Measurements from ENCODE around the gene CCT4. TPM values are rescaled to one million over a fixed set of nuclear protein-coding genes. Genes with fewer than 3 reads are reported as not detected.
A peak's percentile ranks its signal among the peaks of the same experiment; 100 is the strongest.
"Not testable (repeated sequence)": the region's sequence is repeated elsewhere in the genome, so short reads cannot be mapped to it uniquely, and the experiment has no call there.

CCT4 gene
- total RNA-seq, 2 experiments from 2014 or later = 388 to 390 TPM

DNA sequence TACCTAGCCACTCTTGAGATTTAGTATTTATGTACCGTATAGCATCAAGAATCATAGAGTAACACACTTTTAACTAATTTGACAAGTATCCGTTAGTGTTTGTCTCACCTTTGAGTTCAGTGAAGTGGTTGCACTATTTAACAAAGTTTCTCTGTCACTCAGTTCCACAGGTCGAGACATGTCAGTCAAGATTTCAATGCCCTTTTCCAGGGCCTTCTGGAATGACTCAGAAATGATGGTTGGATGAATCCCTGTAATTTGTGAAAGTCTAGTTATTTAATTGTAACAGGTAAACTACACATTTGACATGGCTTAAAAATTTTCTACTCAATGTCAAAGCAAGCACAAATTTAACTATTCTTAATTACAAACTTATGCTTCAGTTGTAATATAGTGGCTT is 9.7 kb downstream of the CCT4 start:
- peaks cover 59% of the 10 kb centered on the region for H3K36me3 Mint-ChIP-seq (ENCODE audit: low read depth)

DNA sequence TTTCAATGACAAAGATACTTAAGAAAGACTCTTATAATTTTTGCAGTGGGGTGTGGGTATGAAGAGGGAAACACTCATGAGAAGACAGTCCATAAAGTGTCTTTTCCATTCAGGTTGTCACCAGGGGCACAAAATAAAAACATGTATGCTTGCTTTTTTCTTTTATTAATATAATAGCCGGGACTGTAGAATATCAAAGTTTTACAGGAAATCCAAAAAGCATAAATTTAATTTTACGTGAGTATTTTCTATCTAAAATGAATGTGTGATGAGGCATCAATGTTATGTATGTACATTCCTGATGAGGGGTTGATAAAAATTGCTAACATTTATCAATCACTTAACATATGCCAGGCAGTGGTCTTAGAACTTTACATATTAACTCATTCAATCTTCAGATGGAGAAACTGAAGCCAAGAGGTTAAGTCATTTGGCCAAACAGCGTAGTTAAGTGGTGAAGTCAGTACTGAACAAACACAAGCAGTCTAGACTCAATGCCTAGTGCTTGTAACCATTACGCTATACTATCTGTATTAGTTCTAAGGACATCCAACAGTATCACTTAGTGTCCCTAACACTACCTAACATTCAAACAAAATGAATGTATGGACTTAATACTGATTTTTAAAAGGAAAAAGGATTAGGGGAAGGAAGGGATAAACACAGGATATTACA is 10.7 kb downstream of the CCT4 start:
- Mint-ChIP-seq H3K9me3 (no peaks in the 10 kb centered on the region), H3K27me3 (no peaks in the 10 kb centered on the region), H3K4me3 (no peak overlapping the region), H3K4me1 (ENCODE audit: low read depth) (peaks cover 7% of the 10 kb centered on the region), H3K36me3 (ENCODE audit: low read depth) (peaks cover 56% of the 10 kb centered on the region), H3K27ac (peak overlapping the region; percentile 52)
- CTCF ChIA-PET = no interaction called here
- intact Hi-C loops (cut with micrococcal nuclease) = no loop called here
- POLR2A ChIA-PET = interaction anchor here (0.8 to 1.2 kb wide), 2 partner anchors 9 to 11 kb away, joined by 3 to 4 read pairs; no protein-coding TSS in a partner anchor
- ATAC-seq (no peak), DNase-seq (no peak)
- TF ChIP-seq, protein P1, sequence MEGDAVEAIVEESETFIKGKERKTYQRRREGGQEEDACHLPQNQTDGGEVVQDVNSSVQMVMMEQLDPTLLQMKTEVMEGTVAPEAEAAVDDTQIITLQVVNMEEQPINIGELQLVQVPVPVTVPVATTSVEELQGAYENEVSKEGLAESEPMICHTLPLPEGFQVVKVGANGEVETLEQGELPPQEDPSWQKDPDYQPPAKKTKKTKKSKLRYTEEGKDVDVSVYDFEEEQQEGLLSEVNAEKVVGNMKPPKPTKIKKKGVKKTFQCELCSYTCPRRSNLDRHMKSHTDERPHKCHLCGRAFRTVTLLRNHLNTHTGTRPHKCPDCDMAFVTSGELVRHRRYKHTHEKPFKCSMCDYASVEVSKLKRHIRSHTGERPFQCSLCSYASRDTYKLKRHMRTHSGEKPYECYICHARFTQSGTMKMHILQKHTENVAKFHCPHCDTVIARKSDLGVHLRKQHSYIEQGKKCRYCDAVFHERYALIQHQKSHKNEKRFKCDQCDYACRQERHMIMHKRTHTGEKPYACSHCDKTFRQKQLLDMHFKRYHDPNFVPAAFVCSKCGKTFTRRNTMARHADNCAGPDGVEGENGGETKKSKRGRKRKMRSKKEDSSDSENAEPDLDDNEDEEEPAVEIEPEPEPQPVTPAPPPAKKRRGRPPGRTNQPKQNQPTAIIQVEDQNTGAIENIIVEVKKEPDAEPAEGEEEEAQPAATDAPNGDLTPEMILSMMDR (IDR thresholded peaks at IDR 0.05) = no peak

More for the DNA sequence above, 9.7 kb downstream of the CCT4 start:
- intact Hi-C loops (cut with micrococcal nuclease) = no loop called here
- Mint-ChIP-seq H3K9me3 (no peaks in the 10 kb centered on the region), H3K4me3 (no peak overlapping the region), H3K4me1 (ENCODE audit: low read depth) (peaks cover 7% of the 10 kb centered on the region), H3K27me3 (no peaks in the 10 kb centered on the region), H3K27ac (peak overlapping the region; percentile 5)
- POLR2A ChIA-PET = interaction anchor here (0.8 to 1.2 kb wide), 2 partner anchors 8 to 12 kb away, joined by 3 to 4 read pairs; no protein-coding TSS in a partner anchor
- ATAC-seq (no peak), DNase-seq (no peak)
- TF ChIP-seq, protein P1 (IDR thresholded peaks at IDR 0.05) = no peak
- CTCF ChIA-PET = no interaction called here

DNA sequence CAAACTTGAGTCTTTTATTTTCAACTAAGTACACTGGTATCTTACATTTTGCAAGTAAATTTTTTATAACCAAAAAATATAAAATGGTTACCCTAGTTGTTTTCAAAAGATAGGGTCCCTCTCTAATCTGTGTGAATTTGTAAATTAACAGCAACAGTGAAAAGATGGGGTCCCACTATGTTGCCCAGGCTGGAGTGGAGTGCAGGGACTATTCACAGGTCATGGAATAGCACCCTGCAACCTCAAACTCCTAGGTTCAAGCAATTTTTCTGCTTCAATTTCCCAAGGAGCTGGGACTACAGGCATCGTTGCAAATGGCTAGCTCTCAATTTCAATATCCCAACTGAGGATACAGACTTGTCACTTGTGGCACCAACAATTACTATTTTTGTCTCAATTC is 12.1 kb downstream of the CCT4 start:
- TF ChIP-seq, protein P1 (IDR thresholded peaks at IDR 0.05) = no peak
- Mint-ChIP-seq H3K27ac (no peak overlapping the region), H3K4me1 (ENCODE audit: low read depth) (peaks cover 7% of the 10 kb centered on the region), H3K4me3 (no peak overlapping the region), H3K27me3 (no peaks in the 10 kb centered on the region), H3K36me3 (ENCODE audit: low read depth) (peaks cover 60% of the 10 kb centered on the region), H3K9me3 (no peaks in the 10 kb centered on the region)
- POLR2A ChIA-PET = interaction anchor here (0.6 kb wide), 1 partner anchor 790 kb away, joined by 3 read pairs; no protein-coding TSS in a partner anchor
- ATAC-seq (no peak), DNase-seq (no peak)
- intact Hi-C loops (cut with micrococcal nuclease) = no loop called here
- CTCF ChIA-PET = no interaction called here

DNA sequence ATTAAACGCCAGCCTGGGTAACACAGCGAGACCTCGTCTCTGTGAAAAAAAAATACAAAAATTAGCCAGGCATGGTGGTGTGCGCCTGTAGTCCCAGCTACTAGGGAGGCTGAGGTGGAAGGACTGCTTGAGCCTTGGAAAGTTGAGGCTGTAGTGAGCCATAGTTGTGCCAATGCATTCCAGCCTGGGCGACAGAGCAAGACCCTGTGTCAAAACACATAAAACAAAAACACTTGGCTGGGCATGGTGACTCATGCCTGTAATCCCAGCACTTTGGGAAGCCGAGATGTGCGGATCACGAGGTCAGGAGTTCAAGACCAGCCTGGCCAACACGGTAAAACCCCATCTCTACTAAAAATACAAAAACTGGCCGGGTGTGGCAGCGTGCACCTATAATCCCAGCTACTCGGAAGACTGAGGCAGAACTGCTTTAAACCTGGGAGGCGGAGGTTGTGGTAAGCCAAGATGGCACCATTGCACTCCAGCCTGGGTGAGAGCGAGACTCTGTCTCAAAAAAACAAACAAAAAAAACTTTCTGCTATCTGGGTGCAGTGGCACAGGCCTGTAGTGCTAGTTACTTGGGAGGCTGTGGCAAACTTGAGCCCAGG is 21.9 kb downstream of the CCT4 start:
- H3K27ac Mint-ChIP-seq; H3K4me1 Mint-ChIP-seq (ENCODE audit: low read depth); H3K4me3 Mint-ChIP-seq; H3K9me3 Mint-ChIP-seq; intact Hi-C loops (cut with micrococcal nuclease); DNase-seq; ATAC-seq; H3K27me3 Mint-ChIP-seq: not testable (repeated sequence)
- peaks cover 72% of the 10 kb centered on the region for H3K36me3 Mint-ChIP-seq (ENCODE audit: low read depth)
- ChIA-PET CTCF (interaction anchor here (0.7 to 1.3 kb wide), 2 partner anchors 7 to 13 kb away, joined by 3 read pairs; partner anchors contain the start of gene FAM161A), POLR2A (interaction anchor here (0.8 to 1.9 kb wide), 5 partner anchors 10 to 20 kb away, joined by 3 to 14 read pairs (median 3); partner anchors contain the start of gene FAM161A)

DNA sequence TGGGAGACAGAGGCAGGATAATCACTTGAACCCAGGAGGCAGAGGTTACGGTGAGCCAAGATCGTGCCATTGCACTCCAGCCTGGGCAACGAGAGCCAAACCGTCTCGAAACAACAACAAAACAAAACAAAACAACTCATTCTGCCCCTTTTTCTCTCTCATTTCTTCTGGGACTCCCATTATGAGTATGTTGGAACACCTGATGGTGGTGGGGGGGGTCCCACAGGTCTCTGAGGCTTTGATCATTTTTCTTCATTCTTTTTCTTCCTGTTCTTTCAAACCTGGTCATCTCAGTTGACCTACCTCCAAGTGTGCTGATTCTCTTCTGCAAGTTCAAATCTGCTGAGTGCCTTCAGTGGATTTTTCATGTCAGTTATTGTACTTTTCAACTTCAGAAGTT is 26.4 kb downstream of the CCT4 start:
- no peak for ATAC-seq
- Mint-ChIP-seq H3K9me3 (no peaks in the 10 kb centered on the region), H3K36me3 (ENCODE audit: low read depth) (peaks cover 51% of the 10 kb centered on the region), H3K4me1 (ENCODE audit: low read depth) (peaks cover 3% of the 10 kb centered on the region), H3K4me3 (no peak overlapping the region), H3K27ac (no peak overlapping the region), H3K27me3 (no peaks in the 10 kb centered on the region)
- TF ChIP-seq, protein P1 (IDR thresholded peaks at IDR 0.05) = no peak
- ChIA-PET CTCF (no interaction called here), POLR2A (interaction anchor here (2.2 kb wide), 1 partner anchor 24 kb away, joined by 10 read pairs; no protein-coding TSS in a partner anchor)
- no peak for DNase-seq
- intact Hi-C loops (cut with micrococcal nuclease) = no loop called here

All from activated CD8-positive, alpha-beta T cell treated with anti-CD3 and anti-CD28 coated beads for 36 hours (primary cell).